Body of pancreas (tissue), 4 donors: ENCODE data around the gene ZCCHC4.

ENCODE experiments used
- POLR2A ChIP-seq, 3 donors: fragments of 450-650 bp; IDR thresholded peaks; one replicate each; pipeline ENCODE4 v1.6.1; 2016; ENCODE audit warnings: antibody characterized with exemption in 3 of 3, mild to moderate bottlenecking in 2 of 3
- TF ChIP-seq, protein P1 (sequence below), 7 experiments: fragments of 450-650 bp in 4 of 7; fragments of 200-600 bp in 3 of 7; sonication (generic) in 3 of 7; IDR thresholded peaks; one replicate each; pipeline ENCODE4 v1.5.1; 2016 to 2019; ENCODE audit warnings: antibody characterized with exemption in 7 of 7

DNA sequence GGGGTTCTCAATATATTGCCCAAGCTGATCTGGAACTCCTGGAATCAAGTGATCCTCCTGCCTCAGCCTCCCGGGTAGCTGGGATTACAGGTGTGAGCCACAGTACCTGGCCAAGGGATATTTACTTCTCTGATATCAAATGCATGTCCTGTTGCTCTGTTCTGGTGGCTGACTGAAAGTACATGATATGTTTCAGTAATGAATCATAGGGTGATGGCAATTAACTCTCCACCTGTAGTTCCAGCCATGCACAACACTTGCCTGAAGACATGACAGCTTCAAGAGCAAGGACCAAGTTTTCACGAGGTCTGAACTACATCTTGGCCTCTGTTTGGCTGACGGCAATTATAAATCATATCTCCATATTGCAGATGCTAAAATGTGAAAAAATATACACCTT, 9.1 kb downstream of the ZCCHC4 start:
- TF ChIP-seq, protein P1, sequence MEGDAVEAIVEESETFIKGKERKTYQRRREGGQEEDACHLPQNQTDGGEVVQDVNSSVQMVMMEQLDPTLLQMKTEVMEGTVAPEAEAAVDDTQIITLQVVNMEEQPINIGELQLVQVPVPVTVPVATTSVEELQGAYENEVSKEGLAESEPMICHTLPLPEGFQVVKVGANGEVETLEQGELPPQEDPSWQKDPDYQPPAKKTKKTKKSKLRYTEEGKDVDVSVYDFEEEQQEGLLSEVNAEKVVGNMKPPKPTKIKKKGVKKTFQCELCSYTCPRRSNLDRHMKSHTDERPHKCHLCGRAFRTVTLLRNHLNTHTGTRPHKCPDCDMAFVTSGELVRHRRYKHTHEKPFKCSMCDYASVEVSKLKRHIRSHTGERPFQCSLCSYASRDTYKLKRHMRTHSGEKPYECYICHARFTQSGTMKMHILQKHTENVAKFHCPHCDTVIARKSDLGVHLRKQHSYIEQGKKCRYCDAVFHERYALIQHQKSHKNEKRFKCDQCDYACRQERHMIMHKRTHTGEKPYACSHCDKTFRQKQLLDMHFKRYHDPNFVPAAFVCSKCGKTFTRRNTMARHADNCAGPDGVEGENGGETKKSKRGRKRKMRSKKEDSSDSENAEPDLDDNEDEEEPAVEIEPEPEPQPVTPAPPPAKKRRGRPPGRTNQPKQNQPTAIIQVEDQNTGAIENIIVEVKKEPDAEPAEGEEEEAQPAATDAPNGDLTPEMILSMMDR (IDR thresholded peaks at IDR 0.05), result no peak
- no peak for TF ChIP-seq POLR2A (IDR thresholded peaks at IDR 0.05)
